ENCODE results near the gene ADCY5.

ADCY5 gene

GRCh38 chr3:123319760-123320159, 129.1 kb downstream of the ADCY5 start:
- Histone ChIP-seq H3K27me3 (ENCODE audit: control insufficient read depth in 3 of 3, insufficient read depth in 3 of 3, low read depth in 1 of 3, low read length in 3 of 3) (peaks cover 0 to 16% (median 0%) of the 10 kb centered on the region in 3 experiments), H3K4ac (ENCODE audit: low read length) (no peak overlapping the region), H3K14ac (ENCODE audit: low read length) (no peak overlapping the region), H2BK15ac (ENCODE audit: low read length) (no peak overlapping the region), H2BK5ac (ENCODE audit: low read length) (no peak overlapping the region), H3K23ac (ENCODE audit: low read depth, low read length, poor library complexity) (no peak overlapping the region), H3K4me1 (ENCODE audit: control insufficient read depth in 2 of 2, insufficient read depth in 1 of 2, low read depth in 1 of 2, low read length in 2 of 2) (peaks cover 7 to 8% of the 10 kb centered on the region in 2 donors), H3K36me3 (replicated peaks in 1 of 2; ENCODE audit: control insufficient read depth in 2 of 2, insufficient read depth in 2 of 2, low read length in 2 of 2) (no peaks in the 10 kb centered on the region), H3K79me1 (ENCODE audit: low read depth, low read length) (no peaks in the 10 kb centered on the region), H2AK5ac (ENCODE audit: low read depth, low read length) (no peak overlapping the region), H3K27ac (replicated peaks; ENCODE audit: low read length) (no peak overlapping the region), H3K4me3 (ENCODE audit: low read length in 2 of 2) (no peak overlapping the region), H3K9ac (ENCODE audit: low read depth, low read length, poor library complexity) (no peak overlapping the region), H2AFZ (ENCODE audit: low read length) (peak overlapping the region; percentile 79), H3K9me3 (replicated peaks in 1 of 2; ENCODE audit: control insufficient read depth in 2 of 2, insufficient read depth in 1 of 2, low read depth in 1 of 2, low read length in 2 of 2) (no peaks in the 10 kb centered on the region), H3K4me2 (ENCODE audit: insufficient read depth, low read length, poor library complexity, severe bottlenecking) (no peak overlapping the region), H2BK12ac (ENCODE audit: low read length) (no peak overlapping the region), H4K8ac (ENCODE audit: low read depth, low read length) (no peak overlapping the region), H4K91ac (ENCODE audit: low read depth, low read length, poor library complexity) (no peak overlapping the region), H3K18ac (ENCODE audit: low read length) (peak overlapping the region; percentile 23), H2BK120ac (ENCODE audit: low read depth, low read length) (no peak overlapping the region)
- WGBS, 2 donors (ENCODE audit: extremely low coverage in 2 of 2, insufficient read length in 2 of 2, insufficient replicate concordance in 1 of 2): no CpG with 5 or more reads among the region's 10 CpGs
- DNase-seq (ENCODE audit: low spot score): no peak

- H4K8ac ChIP-seq (ENCODE audit: low read depth, low read length): no peak overlapping the region
Measured at GRCh38 chr3:123318374-123318773, 130.5 kb downstream of the ADCY5 start.

GRCh38 chr3:123317716-123318115, 131.2 kb downstream of the ADCY5 start:
- Histone ChIP-seq H2BK120ac (ENCODE audit: low read depth, low read length) (no peak overlapping the region), H3K18ac (ENCODE audit: low read length) (no peak overlapping the region), H2BK12ac (ENCODE audit: low read length) (no peak overlapping the region), H3K4ac (ENCODE audit: low read length) (no peak overlapping the region), H3K27ac (replicated peaks; ENCODE audit: low read length) (no peak overlapping the region), H3K36me3 (replicated peaks in 1 of 2; ENCODE audit: control insufficient read depth in 2 of 2, insufficient read depth in 2 of 2, low read length in 2 of 2) (no peaks in the 10 kb centered on the region), H2BK15ac (ENCODE audit: low read length) (no peak overlapping the region), H3K14ac (ENCODE audit: low read length) (no peak overlapping the region), H2AK5ac (ENCODE audit: low read depth, low read length) (peak overlapping the region; percentile 62), H3K9ac (ENCODE audit: low read depth, low read length, poor library complexity) (peak overlapping the region; percentile 25), H4K8ac (ENCODE audit: low read depth, low read length) (peak overlapping the region; percentile 76), H3K9me3 (replicated peaks in 1 of 2; ENCODE audit: control insufficient read depth in 2 of 2, insufficient read depth in 1 of 2, low read depth in 1 of 2, low read length in 2 of 2) (no peaks in the 10 kb centered on the region), H3K4me2 (ENCODE audit: insufficient read depth, low read length, poor library complexity, severe bottlenecking) (no peak overlapping the region), H3K4me3 (ENCODE audit: low read length in 2 of 2) (no peak overlapping the region), H4K91ac (ENCODE audit: low read depth, low read length, poor library complexity) (no peak overlapping the region), H3K4me1 (ENCODE audit: control insufficient read depth in 2 of 2, insufficient read depth in 1 of 2, low read depth in 1 of 2, low read length in 2 of 2) (peaks cover 8 to 9% of the 10 kb centered on the region in 2 donors), H3K79me1 (ENCODE audit: low read depth, low read length) (no peaks in the 10 kb centered on the region), H2AFZ (ENCODE audit: low read length) (no peak overlapping the region), H2BK5ac (ENCODE audit: low read length) (no peak overlapping the region), H3K23ac (ENCODE audit: low read depth, low read length, poor library complexity) (peak overlapping the region; percentile 35), H3K27me3 (ENCODE audit: control insufficient read depth in 3 of 3, insufficient read depth in 3 of 3, low read depth in 1 of 3, low read length in 3 of 3) (peaks cover 0 to 31% (median 7%) of the 10 kb centered on the region in 3 experiments)
- WGBS, 2 donors (ENCODE audit: extremely low coverage in 2 of 2, insufficient read length in 2 of 2, insufficient replicate concordance in 1 of 2): no CpG with 5 or more reads among the region's 14 CpGs
- DNase-seq (ENCODE audit: low spot score): no peak

More at GRCh38 chr3:123318374-123318773, 130.5 kb downstream of the ADCY5 start:
- Histone ChIP-seq H2BK120ac (ENCODE audit: low read depth, low read length) (no peak overlapping the region), H3K79me1 (ENCODE audit: low read depth, low read length) (no peaks in the 10 kb centered on the region), H3K23ac (ENCODE audit: low read depth, low read length, poor library complexity) (no peak overlapping the region), H2AK5ac (ENCODE audit: low read depth, low read length) (no peak overlapping the region), H3K18ac (ENCODE audit: low read length) (no peak overlapping the region), H2BK12ac (ENCODE audit: low read length) (no peak overlapping the region), H3K14ac (ENCODE audit: low read length) (no peak overlapping the region), H3K9ac (ENCODE audit: low read depth, low read length, poor library complexity) (no peak overlapping the region), H4K91ac (ENCODE audit: low read depth, low read length, poor library complexity) (no peak overlapping the region), H2AFZ (ENCODE audit: low read length) (no peak overlapping the region), H3K4me1 (ENCODE audit: control insufficient read depth in 2 of 2, insufficient read depth in 1 of 2, low read depth in 1 of 2, low read length in 2 of 2) (peaks cover 8 to 9% of the 10 kb centered on the region in 2 donors), H3K4me2 (ENCODE audit: insufficient read depth, low read length, poor library complexity, severe bottlenecking) (no peak overlapping the region), H3K4me3 (ENCODE audit: low read length in 2 of 2) (no peak overlapping the region), H3K27me3 (ENCODE audit: control insufficient read depth in 3 of 3, insufficient read depth in 3 of 3, low read depth in 1 of 3, low read length in 3 of 3) (peaks cover 0 to 25% (median 4%) of the 10 kb centered on the region in 3 experiments), H2BK15ac (ENCODE audit: low read length) (no peak overlapping the region), H3K4ac (ENCODE audit: low read length) (no peak overlapping the region), H3K27ac (replicated peaks; ENCODE audit: low read length) (no peak overlapping the region), H3K9me3 (replicated peaks in 1 of 2; ENCODE audit: control insufficient read depth in 2 of 2, insufficient read depth in 1 of 2, low read depth in 1 of 2, low read length in 2 of 2) (no peaks in the 10 kb centered on the region), H3K36me3 (replicated peaks in 1 of 2; ENCODE audit: control insufficient read depth in 2 of 2, insufficient read depth in 2 of 2, low read length in 2 of 2) (no peaks in the 10 kb centered on the region), H2BK5ac (ENCODE audit: low read length) (no peak overlapping the region)
- no CpG with 5 or more reads among the region's 3 CpGs for WGBS, 2 donors (ENCODE audit: extremely low coverage in 2 of 2, insufficient read length in 2 of 2, insufficient replicate concordance in 1 of 2)
- DNase-seq (ENCODE audit: low spot score): no peak

DNA sequence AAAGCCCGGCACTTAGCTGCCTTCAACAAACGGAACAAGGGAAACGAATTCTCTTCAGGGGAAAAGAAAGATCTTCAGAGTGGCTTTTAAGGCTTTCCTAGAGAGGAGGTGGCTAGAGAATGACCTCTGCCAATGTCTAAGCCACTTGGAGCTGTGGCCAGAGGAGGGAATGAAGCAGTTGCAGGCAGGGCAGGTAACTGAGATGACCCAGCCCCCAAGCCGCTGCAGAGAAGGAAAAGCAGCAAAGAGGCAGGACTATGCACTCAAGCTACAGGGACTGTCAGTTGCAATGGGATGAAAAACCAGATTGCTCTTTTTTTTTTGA, 133.7 kb downstream of the ADCY5 start:
- peaks cover 0 to 38% (median 7%) of the 10 kb centered on the region in 3 experiments for H3K27me3 ChIP-seq (ENCODE audit: control insufficient read depth in 3 of 3, insufficient read depth in 3 of 3, low read depth in 1 of 3, low read length in 3 of 3)

More for the DNA sequence above, 133.7 kb downstream of the ADCY5 start:
- Histone ChIP-seq H3K14ac (ENCODE audit: low read length) (no peak overlapping the region), H3K27ac (replicated peaks; ENCODE audit: low read length) (no peak overlapping the region), H2BK5ac (ENCODE audit: low read length) (no peak overlapping the region), H3K23ac (ENCODE audit: low read depth, low read length, poor library complexity) (no peak overlapping the region), H2AK5ac (ENCODE audit: low read depth, low read length) (no peak overlapping the region), H2BK15ac (ENCODE audit: low read length) (no peak overlapping the region), H3K79me1 (ENCODE audit: low read depth, low read length) (no peaks in the 10 kb centered on the region), H3K4me3 (ENCODE audit: low read length in 2 of 2) (no peak overlapping the region), H2AFZ (ENCODE audit: low read length) (no peak overlapping the region), H3K4me1 (ENCODE audit: control insufficient read depth in 2 of 2, insufficient read depth in 1 of 2, low read depth in 1 of 2, low read length in 2 of 2) (peaks cover 7 to 9% of the 10 kb centered on the region in 2 donors), H2BK120ac (ENCODE audit: low read depth, low read length) (no peak overlapping the region), H3K36me3 (replicated peaks in 1 of 2; ENCODE audit: control insufficient read depth in 2 of 2, insufficient read depth in 2 of 2, low read length in 2 of 2) (no peaks in the 10 kb centered on the region), H3K9ac (ENCODE audit: low read depth, low read length, poor library complexity) (no peak overlapping the region), H3K4me2 (ENCODE audit: insufficient read depth, low read length, poor library complexity, severe bottlenecking) (no peak overlapping the region), H3K9me3 (replicated peaks in 1 of 2; ENCODE audit: control insufficient read depth in 2 of 2, insufficient read depth in 1 of 2, low read depth in 1 of 2, low read length in 2 of 2) (no peaks in the 10 kb centered on the region), H2BK12ac (ENCODE audit: low read length) (no peak overlapping the region), H3K4ac (ENCODE audit: low read length) (no peak overlapping the region), H4K8ac (ENCODE audit: low read depth, low read length) (no peak overlapping the region), H3K18ac (ENCODE audit: low read length) (no peak overlapping the region), H4K91ac (ENCODE audit: low read depth, low read length, poor library complexity) (no peak overlapping the region)
- DNase-seq (ENCODE audit: low spot score): no peak
- WGBS, 2 donors (ENCODE audit: extremely low coverage in 2 of 2, insufficient read length in 2 of 2, insufficient replicate concordance in 1 of 2): no CpG with 5 or more reads among the region's 4 CpGs

Measured in neuronal stem cell (in vitro differentiated cells).